GM11168 (cell line): ENCODE results near the gene SAA4.
"Not testable (repeated sequence)": the region's sequence is repeated elsewhere in the genome, so short reads cannot be mapped to it uniquely, and the experiment has no call there.

ENCODE experiments used
- in situ Hi-C: fragments of 300-500 bp; cut with MboI; formaldehyde crosslinking; loops from one replicate; pipeline ENCODE4 v1.12.0; 2022; ENCODE audit warnings: low sequenced_read_pairs; ENCODE audit not compliant: unreplicated experiment

Gene SAA4, protein sequence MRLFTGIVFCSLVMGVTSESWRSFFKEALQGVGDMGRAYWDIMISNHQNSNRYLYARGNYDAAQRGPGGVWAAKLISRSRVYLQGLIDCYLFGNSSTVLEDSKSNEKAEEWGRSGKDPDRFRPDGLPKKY

DNA sequence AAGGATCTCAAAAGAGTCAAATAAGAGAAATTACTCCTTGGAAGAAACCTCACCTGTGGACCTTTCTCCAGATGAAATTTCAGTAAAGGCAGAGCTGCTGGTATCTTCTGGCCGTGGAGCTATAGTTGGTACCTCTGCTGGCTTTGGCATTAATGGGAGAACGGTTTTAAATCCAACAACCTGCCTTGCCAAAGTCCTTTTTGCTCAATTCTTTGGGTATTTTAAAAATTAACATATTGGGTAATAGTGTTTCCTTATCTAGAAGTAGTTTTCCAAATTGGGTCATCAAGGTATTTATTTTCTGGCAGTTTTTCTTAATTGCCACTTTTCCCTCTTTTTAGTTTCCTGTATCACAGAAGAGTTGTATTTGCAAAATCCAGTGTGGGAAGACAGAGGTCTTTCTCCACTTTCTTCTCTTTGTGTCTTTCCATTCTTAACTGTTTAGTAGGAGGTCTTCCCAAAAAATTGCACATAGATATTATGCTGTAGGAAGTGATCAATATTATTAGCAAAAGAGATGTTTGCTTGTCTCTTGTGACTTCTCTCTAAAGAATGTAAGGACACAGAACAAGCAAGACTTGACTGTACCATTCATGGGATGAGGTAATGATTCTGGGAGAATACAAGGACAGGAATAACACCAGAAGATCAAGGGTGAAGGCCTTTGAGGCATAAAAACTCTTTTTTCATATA, at the start of gene SAA4:
Gene SAA4, minus strand, starts transcription at position 139 of the 693 bp plus-strand sequence. CDS start 876 bp downstream, outside the sequence.
- in situ Hi-C loops = no loop called here

GRCh38 chr11:18285841-18286240, 49.2 kb upstream of the SAA4 start:
- in situ Hi-C loops = no loop called here

DNA sequence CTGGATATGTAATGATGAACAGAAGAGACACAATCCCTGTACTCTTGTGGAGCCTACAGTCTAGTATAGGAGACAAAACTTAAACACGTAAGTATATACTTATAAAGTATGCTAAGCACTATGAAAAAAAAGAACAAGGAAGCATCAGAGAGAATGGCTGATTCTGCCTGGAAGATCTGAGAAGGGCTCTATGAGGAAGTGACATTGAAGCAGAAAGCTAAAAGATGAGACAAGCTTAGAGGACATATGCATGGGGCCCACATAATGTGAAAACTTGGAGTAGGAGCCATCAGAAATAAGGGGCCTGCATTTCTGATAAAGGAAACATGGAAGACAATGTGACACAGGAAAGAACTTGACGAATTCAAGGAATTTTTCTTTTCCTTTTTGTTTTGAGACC, 46.0 kb upstream of the SAA4 start:
- in situ Hi-C loops = no loop called here

GRCh38 chr11:18280438-18281045, 43.9 kb upstream of the SAA4 start:
- in situ Hi-C loops = no loop called here

- in situ Hi-C loops = no loop called here
These were observed 41.1 kb upstream of the SAA4 start for GRCh38 chr11:18277565-18278271.

- in situ Hi-C loops = no loop called here
These were observed 34.6 kb upstream of the SAA4 start for GRCh38 chr11:18271206-18271605.

GRCh38 chr11:18270102-18270501, 33.5 kb upstream of the SAA4 start:
- in situ Hi-C loops = no loop called here

DNA sequence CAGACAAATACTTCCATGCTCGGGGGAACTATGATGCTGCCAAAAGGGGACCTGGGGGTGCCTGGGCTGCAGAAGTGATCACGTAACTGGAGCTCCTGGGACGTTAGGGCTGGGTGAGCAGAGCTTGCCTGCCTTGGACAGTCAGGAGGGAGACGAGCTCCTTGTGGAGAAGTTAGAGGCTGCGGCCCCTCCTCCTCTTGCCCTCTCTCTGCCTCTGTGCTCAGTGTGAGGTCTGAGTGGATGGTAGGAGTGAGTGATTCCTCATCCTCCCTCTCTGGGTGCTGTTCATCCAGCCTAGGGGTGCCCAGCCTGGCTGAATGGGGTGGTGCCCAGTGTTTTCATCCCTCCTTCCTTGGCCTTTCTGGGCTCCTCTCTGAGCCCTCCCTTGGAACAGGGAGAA, 32.6 kb upstream of the SAA4 start:
- in situ Hi-C loops = not testable (repeated sequence)

DNA sequence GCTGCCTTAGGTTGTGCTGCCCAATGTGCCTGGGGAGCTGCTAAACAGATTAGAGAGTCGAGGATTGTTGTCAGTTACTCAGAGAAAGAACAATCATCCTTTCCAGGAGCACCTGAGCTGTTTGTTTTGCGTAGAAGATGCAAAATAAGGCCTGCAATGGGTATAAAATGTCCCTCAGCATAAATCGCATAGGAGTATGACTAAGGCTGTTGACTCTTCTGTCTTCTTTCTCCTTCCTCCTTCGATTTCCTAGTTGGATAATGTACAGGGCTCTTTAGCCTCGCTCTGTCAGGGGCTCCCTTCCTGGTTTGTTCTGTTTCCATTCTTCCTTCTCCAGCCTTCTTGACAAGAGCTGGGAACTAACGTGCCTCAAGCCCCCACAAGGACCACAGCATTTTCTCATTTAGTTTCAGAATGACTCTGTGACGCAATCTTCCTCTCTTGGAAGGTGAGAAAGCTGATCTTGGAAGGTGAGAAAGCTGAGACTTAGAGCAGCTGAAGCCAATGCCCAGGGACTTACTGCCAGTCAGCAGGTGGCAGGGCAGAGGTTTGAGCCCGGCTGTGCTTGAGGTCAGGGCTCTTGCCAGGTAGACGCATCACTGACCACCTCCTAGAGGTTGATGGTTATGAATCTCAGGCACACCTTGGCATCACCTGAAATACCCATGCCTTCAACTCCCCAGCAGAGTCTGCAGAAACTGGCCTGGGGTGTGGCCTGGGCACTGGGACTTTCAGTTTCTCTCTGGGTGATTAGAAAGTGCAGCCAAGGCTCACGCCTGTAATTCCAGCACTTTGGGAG, 30.9 kb upstream of the SAA4 start:
- in situ Hi-C loops = not testable (repeated sequence)

DNA sequence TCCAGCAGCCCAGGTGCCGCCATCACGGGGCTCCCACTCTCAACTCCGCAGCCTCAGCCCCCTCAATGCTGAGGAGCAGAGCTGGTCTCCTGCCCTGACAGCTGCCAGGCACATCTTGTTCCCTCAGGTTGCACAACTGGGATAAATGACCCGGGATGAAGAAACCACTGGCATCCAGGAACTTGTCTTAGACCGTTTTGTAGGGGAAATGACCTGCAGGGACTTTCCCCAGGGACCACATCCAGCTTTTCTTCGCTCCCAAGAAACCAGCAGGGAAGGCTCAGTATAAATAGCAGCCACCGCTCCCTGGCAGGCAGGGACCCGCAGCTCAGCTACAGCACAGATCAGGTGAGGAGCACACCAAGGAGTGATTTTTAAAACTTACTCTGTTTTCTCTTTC, 29.3 kb upstream of the SAA4 start, which contains the start of gene SAA1:
Gene SAA1, plus strand, starts transcription at position 316 of the 400 bp plus-strand sequence. CDS start 624 bp downstream, outside the sequence.
- in situ Hi-C loops = no loop called here

DNA sequence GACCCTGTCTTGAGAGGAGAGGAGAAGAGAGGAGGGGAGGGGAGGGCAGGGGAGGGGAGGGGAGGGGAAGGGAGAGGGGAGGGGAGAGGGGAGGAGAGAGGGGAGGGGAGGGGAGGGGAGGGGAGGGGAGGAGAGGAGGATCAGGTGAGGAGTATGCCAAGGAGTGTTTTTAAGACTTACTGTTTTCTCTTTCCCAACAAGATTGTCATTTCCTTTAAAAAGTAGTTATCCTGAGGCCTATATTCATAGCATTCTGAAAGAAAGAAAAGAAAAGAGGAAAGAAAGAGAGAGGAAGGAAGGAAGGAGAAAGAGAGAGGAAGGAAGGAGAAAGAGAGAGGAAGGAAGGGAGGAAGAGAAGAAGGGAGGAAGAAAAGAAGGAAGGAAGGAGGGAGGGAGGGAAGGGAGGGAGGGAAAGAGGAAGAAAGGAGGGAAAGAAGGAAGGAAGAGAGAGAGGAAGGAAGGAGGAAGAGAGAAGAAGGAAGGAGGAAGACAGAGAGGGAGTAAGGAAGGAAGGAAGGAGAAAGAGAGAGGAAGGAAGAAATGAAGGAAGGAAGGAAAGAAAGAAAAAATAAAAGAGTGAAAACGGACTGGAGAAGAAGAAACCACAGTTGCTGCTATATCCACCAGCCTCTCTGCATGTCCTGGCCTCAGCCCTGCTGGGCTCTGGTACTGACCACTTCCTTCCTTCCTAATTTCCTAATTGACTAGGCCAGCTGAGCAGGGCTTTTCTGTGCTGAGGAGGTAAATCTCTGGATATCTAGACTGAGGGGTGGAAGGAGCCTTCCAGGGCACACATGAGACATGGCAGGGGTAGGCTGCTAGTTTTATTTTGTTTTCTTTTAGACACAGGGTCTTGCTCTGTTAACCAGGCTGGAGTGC, 28.3 kb upstream of the SAA4 start:
- in situ Hi-C loops = no loop called here

DNA sequence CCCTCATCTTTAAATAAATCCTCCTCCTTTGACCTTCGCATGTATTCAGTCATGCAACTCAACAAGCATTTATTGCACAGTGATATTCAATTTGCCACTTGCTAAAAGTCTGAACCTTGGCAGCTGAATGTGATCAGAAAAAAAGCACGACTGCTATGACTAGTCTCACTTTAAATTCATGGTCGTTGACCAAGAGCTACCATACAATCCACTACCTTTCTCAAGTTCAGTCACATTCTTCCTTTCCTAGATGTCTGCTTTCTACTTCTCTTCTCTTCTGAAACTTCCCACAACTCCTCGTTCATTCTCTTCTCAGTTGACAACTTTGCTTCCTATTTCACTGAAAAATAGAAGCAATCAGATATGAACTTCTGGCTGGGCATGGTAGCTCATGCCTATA, 27.4 kb upstream of the SAA4 start:
- in situ Hi-C loops = no loop called here

GRCh38 chr11:18262681-18263350, 26.2 kb upstream of the SAA4 start:
- in situ Hi-C loops = not testable (repeated sequence)

DNA sequence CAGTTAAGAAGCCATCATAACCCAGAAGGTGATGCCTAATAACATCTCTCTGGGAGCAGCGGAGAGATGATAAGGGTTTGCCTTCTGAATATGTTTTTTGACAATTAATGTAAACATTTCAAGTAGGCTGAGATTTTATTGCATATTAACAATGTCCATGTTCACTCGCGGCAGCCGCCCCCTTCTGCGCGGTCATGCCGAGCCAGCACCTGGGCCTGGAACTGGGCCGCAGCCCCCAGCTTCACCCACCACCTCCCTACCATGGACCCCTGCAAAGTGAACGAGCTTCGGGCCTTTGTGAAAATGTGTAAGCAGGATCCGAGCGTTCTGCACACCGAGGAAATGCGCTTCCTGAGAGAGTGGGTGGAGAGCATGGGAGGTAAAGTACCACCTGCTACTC, 25.1 kb upstream of the SAA4 start:
- in situ Hi-C loops = no loop called here

- in situ Hi-C loops = no loop called here
These were observed 22.7 kb upstream of the SAA4 start for GRCh38 chr11:18259259-18259658.

GRCh38 chr11:18254781-18255361, 18.3 kb upstream of the SAA4 start:
- in situ Hi-C loops = no loop called here

- in situ Hi-C loops = no loop called here
These were observed 17.3 kb upstream of the SAA4 start for GRCh38 chr11:18253778-18254338.

DNA sequence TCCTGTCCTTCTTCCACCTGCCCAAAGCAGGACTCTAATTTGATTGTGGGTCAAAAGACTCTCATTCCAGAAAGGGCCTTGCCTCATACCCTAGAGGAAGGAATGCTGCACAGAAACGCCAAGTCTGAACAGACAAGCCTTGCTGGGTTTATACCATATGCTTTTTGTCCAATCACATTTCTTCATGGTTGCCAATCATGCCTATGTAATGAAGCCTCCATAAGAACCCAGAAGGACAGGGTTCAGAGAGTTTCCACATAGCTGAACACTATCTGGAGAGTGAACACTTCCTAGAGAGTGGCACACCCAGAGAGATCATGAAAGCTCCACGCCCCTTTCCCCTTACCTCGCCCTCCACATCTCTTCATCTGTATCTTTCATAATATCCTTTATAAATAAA, 16.6 kb upstream of the SAA4 start:
- in situ Hi-C loops = no loop called here
